NCI-H2081 (cell line): Measurements from ENCODE around the gene PHACTR1.

ENCODE experiments used
- DNase-seq, 2 experiments: peaks; one replicate each; lab custom pipeline; 2025; lab: John Stamatoyannopoulos, UW

The PHACTR1 gene

GRCh38 chr6:13190376-13190775 is 473.8 kb downstream of the PHACTR1 start:
- no peak for DNase-seq

GRCh38 chr6:13191461-13191860 is 474.9 kb downstream of the PHACTR1 start:
- no peak for DNase-seq

GRCh38 chr6:13194852-13195251 is 478.3 kb downstream of the PHACTR1 start:
- peak in 1 of 2 experiments; percentile 35 for DNase-seq

- DNase-seq = no peak
These were observed 479.2 kb downstream of the PHACTR1 start for GRCh38 chr6:13195803-13196202.

- DNase-seq = no peak
These were observed 481.6 kb downstream of the PHACTR1 start for GRCh38 chr6:13198168-13198567.

- no peak for DNase-seq
These were observed 484.8 kb downstream of the PHACTR1 start for GRCh38 chr6:13201336-13201735.

GRCh38 chr6:13203145-13203544 is 486.6 kb downstream of the PHACTR1 start:
- no peak for DNase-seq

GRCh38 chr6:13205106-13205505 is 488.5 kb downstream of the PHACTR1 start:
- no peak for DNase-seq

- DNase-seq = no peak
These were observed 495.5 kb downstream of the PHACTR1 start for GRCh38 chr6:13212096-13212495.

GRCh38 chr6:13212538-13212937 is 496.0 kb downstream of the PHACTR1 start:
- DNase-seq = no peak

- DNase-seq = no peak
These were observed 498.8 kb downstream of the PHACTR1 start for GRCh38 chr6:13215390-13215789.

GRCh38 chr6:13216236-13217014 is 499.9 kb downstream of the PHACTR1 start:
- peak in 1 of 2 experiments; percentile 37 for DNase-seq

GRCh38 chr6:13217206-13217905 is 500.8 kb downstream of the PHACTR1 start:
- DNase-seq = no peak

- no peak for DNase-seq
These were observed 503.7 kb downstream of the PHACTR1 start for GRCh38 chr6:13220266-13220665.

GRCh38 chr6:13222048-13222447 is 505.5 kb downstream of the PHACTR1 start:
- DNase-seq = no peak

- DNase-seq = no peak
These were observed 509.5 kb downstream of the PHACTR1 start for GRCh38 chr6:13226071-13226470.

GRCh38 chr6:13228264-13229204 is 512.0 kb downstream of the PHACTR1 start:
- DNase-seq = no peak

GRCh38 chr6:13229205-13230085 is 512.9 kb downstream of the PHACTR1 start:
- peak in 1 of 2 experiments; percentile 17 for DNase-seq

- DNase-seq = no peak
These were observed 516.5 kb downstream of the PHACTR1 start for GRCh38 chr6:13233106-13233505.

GRCh38 chr6:13234130-13234529 is 517.6 kb downstream of the PHACTR1 start:
- DNase-seq = no peak

- DNase-seq = no peak
These were observed 518.8 kb downstream of the PHACTR1 start for GRCh38 chr6:13235339-13235738.
